NCI-H2196 (cell line): ENCODE results near the gene ABHD16A.

Experiments used
- DNase-seq: peaks from one replicate; lab custom pipeline; 2025; ENCODE audit not compliant: unreplicated experiment; lab: John Stamatoyannopoulos, UW

Gene ABHD16A

DNA sequence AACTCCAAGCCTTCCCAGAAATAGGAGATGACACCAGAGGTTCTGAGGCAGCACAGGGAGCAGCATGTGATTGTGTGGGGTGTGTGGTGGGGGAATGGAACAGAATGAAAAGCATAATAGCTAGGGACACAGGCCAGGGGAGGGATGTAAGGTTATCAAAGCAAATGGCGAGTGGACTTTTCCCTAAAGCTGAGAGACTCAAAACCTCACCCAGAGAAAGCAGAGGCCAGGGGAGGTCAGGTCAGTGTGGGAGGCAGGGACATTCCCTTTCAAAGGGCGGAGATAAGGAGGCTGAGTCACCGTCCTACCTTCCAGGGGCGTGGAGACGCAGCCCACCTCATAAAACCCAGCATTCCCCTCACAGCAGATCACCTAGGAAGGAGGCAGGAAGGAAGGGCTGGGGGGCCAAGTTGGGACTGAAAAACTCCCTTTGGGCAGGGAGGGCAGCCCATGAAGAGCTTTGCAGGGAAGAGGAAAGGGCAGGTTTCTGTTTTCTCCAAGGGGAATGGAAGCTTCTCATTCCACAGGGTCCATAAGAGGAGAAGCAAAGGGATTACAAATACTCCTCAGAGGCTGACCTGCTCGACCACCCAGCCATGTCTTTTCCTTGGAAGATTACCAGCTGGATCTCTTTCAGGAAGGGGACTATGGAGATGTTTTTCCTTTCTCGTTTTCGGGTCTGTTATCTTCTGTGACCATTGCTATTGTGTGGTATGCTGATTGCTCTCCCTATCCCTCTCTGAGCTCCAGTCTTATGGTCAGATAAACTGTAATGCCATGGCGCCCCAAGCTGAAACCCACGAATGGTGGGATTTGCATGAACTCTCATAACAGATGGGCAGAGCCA lies 12.7 kb downstream of the ABHD16A start:
- DNase-seq: no peak

DNA sequence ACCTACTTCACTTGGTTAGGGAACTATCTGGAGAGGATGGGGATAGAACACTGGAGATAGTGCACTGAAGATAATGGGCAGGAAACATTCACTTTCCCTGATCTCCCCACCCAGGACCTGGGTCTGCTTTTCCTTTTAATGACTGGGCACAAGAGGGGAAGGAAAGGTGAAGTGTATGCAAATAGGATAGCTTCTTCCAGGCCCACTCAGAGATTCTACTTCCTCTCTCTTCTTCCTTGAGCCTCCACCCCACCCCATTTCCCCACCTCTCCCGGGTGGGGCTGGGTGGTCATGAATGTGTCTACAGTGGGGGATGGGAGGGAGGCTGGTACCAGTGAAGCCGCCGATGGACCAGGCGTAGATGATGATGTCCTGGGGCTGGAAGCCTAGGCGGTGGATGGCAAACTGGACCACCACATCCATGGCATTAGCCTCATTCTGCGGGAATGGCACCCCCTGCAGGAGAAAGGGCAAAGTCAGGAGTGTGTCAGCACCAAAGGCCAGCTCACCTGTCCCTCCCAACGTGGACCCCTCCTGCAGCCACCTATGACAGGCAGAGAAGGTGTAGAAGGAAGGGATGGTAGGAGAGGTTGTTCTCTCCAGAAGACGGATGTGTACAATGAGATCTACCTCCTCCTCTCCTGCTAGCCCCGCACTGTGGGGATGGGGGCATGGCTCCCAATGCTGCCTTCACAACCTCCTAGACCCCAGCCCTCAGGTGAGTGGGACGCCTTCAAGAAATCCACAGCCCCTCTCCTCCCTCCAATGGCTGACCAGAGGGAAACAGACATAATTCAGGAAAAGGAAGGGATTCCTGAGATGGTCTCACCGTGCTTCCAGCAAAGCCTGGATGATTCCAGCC lies 13.6 kb downstream of the ABHD16A start:
- no peak for DNase-seq

DNA sequence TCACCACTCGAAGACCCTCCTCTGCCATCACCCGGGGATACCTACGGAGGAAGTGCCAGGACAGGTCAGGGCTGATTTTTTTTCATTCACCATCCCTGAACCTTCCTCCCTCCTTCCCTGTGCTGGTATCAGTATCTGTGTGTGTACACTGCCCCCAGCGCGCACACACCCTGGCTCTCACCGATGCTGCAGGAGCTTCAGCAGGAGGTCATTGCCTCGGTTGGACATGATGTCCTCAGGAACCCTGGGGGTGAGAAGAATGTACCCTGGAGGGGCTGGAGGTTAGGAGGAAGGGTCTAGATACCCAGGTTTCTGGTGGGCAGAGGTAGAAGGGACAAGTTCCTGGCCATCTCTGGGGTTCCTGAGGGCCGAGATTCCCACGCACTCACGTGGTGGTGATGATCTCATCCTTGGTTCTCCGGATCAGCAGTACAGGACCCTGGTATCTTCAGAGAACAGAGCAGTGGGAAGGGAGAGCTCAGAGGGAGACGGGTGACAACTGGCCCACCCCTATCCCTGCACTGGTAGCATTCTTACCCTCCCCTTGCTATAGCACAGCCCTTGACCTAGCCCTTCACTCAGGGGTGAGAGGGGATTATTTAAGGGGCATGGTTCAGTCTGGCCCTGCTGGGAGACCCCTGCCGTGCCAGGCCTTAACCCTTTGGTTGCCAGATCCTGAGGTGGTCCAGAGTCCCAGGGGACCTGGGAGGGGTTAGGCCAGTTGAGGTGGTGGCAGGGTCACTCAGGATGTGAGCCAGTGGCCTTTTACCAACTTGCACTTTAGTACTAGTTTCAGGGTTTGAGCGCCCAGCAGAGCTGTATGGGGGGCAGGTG lies 15.0 kb downstream of the ABHD16A start:
- DNase-seq: no peak

DNA sequence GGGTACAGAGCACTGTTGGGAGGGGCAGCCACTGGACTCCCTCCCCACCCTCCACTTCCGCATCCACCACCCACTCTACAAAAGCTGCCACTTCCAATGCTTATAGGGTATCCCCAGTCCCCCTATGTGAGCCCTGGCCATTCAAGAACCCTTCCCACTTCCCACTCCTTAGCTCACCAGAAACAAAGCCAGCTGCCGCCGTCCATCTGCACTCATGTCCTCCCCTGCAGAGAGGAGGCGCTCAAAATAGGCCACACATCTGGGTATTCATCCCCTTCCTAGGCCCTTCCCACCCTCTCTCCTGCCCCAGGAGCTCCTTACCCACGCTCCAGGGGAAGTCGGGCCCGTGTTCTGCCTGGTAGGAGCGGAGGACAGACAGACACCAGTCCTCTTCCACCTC lies 15.8 kb downstream of the ABHD16A start:
- no peak for DNase-seq

DNA sequence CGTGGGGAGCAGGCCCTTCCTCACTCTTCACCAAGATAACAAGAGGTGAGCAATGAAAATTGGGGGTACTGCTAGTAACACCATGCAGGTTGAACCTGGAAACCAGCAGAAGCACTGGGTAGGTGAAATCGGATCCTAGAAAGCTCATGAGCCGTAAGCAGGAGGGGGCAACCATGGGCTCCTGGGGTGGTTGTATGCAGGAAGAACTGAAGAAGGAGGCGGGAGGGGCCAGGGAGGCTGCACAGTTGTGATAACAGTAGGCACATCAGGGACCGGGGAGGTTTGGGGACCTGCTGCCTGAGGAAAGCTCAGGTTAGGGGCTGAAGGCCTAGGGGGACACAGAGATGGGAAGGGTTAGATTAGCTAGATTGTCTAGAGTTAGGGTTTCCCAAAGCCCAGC lies 16.6 kb downstream of the ABHD16A start:
- DNase-seq: no peak

DNA sequence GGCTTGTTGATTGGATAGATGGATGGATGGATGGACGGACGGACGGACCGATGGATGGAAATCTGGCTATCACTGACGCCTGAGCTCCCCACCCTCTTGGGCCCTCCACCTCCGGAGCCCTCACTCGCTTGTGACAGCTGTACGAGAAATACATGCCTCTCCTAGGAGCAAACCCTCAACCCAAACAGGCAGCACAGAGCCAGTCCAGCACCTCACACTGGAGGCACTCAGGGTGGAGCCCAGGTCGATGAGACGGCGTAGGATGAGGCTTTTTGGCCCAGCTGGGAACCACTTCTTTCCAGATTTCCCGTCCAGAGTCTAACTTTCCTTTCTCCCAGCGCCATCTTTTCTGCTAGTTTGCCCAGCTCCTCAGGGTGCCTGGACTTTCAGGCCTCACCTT lies 19.5 kb downstream of the ABHD16A start:
- no peak for DNase-seq

DNA sequence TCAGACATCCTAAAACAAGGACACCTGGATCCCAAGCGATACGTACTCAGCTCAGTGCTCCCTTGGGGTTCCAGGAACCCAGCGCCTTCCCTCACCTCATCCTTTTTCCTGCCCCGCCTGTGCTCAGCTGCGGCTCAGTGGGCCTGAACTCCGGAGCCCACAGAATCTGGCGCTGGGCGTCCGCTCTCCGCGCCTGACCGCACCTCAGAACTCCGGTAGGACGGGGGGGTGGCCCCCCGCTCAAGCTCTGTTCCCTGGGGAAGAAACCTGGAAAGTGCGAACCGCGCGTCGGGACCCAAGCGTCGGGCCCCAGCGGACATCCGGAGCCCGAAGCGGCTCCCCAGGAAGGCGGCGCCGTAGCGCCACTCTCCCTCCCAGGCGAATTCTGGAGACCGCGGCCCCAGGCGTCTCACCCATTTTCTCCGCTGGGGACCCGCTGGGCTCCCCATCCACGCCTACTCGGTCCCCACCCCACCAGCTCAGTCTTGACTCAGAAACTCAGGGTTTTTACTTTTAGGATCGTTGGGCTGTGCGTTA lies 21.9 kb downstream of the ABHD16A start:
- no peak for DNase-seq

DNA sequence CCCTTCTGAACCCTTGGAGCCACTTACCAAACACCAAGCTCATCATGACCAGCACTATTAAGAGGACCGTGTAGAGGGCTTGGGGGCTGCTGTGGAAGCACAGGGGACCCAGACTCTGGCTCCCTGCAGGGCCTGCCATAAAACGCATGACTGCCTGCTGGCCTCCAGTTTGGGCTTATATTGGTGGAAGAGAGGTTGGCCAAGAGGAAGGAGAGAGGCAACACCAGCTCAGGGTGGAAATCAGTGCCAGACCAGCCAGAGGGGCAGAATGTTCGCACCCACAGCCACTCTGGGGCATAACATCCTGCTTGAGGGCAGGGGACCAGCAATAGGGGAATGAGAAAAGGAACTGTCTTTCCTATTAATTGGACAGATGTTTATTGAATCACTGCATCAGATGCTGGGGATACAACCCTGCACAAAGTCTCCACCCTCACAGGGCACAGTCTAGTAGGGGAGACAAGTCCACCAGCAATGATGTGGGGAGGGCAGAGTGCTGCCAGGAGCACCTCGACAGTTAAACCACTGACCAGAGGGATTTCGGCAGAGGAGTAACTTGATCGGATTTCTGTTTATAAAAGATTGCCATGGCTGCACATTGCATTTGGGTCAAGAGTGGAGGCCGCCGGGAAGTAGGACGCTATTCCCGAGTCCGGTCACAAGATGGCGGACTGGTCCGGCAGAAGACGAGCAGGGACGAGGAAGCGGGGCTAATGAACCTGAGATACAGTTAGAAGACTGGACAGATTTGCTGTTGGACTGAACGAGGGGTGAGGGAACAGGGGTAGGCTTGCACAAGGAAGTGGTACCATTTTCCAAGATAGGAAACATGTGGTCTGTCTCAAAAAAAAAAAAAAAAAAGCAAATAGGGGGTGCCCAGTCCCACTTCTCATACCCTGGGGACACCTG lies 22.6 kb downstream of the ABHD16A start, which contains the start of gene LY6G5C:
LY6G5C (minus strand) TSS at position 842 of the 909 bp plus-strand sequence; CDS start at position 148, 694 bp downstream.
- DNase-seq: peak; percentile 87

DNA sequence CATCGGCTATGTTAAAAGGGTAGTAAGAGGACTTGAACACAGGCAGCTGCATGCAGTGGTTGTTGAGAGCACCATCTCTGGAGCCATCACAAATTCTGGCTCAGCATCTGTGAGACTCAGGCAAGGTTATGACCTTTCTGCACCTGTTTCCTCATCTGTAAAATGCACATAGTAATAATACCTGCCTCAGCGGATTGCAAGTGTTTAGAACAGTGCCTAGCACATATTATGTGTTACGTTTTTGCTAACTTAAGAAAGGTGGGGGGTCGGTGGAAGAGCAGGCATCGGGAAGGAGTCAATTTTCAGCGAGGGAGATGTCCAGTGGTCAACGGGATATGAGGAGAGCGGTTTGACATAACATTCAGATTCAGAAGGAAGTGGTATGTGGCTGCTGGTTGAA lies 25.2 kb downstream of the ABHD16A start:
- DNase-seq: no peak

DNA sequence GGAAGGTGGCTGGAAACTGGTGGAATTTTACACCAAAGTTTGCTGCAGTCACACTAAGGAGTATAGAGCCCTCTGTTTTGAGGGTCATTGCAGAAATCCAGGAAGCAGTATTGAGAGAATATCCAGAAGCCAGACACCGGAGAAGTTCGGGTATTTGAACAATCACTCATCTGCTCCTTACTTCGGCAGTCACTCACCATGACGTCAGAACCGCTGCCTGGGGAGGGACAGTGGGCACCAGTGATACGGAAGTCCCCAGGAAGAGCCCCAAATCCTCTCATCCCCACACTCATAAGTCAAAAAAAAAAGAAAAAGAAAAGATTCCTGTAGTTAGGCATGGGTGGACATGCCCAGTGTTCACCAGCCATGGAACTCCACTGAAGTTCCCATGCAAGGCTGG lies 26.2 kb downstream of the ABHD16A start:
- DNase-seq: no peak

DNA sequence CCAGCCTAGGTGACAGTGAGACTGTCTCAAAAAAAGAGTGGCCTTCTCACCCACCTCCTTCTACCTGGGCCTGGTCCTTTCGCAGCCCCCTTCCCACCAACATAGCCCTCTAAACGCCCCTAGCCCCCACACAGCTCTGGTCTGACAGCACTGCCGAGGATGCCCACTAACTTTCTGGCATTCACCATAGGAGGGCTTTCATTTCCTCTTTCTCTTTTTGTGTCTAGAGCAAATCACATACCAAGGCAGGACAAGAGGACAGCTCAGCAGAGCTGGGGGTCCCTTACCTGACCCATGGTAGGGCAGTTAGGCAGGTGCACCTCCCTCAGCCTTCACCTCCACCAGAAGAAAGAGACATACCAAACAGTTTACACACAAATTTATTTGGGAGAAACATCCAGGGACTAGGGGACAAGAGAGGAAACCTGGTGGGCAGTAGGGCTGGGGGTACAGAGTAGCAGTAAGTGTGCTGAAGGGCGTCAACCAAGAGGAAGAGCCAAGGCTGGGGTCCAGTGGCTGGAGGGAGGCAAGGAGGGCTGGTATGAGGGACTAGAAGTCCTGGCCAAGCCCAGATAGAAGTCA lies 26.7 kb downstream of the ABHD16A start:
- no peak for DNase-seq

DNA sequence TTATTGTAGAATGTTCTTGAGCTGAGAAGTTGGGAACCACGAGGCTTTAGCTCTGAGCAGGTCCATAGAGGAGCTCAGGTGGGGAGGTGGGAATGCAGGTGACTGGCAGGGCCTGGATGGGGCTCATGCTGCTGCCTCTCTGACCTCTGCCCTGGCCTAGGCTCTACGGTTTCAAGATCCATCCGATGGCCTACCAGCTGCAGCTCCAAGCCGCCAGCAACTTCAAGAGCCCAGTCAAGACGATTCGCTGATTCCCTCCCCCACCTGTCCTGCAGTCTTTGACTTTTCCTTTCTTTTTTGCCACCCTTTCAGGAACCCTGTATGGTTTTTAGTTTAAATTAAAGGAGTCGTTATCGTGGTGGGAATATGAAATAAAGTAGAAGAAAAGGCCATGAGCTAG lies 33.4 kb downstream of the ABHD16A start, which contains the start of gene LY6G5B:
LY6G5B (plus strand) TSS at position 301 of the 400 bp plus-strand sequence. CDS start 975 bp downstream, outside the sequence.
- DNase-seq: no peak

DNA sequence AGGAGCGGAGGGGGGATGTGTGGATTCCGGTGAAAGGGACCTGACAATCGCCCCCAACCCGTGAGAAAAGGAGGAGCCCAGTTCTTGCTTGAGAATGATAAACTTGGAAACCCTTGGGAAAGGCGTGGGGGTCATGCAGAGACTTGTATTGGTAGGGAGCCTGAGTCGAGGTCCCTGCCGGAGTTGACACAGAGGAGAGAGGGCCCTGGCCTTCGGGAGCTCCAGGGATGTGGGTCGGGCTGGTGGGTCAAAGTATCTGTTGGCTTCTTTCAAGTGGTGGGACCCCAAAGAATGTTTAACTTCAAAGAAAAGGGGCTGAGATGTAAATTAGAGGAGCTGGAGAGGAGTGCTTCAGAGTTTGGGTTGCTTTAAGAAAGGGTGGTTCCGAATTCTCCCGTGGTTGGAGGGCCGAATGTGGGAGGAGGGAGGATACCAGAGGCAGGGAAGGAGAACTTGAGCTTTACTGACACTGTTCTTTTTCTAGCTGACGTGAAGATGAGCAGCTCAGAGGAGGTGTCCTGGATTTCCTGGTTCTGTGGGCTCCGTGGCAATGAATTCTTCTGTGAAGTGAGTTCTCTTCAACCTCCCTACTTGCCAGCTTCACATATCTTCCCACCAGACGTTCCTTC lies 36.7 kb downstream of the ABHD16A start:
- no peak for DNase-seq

DNA sequence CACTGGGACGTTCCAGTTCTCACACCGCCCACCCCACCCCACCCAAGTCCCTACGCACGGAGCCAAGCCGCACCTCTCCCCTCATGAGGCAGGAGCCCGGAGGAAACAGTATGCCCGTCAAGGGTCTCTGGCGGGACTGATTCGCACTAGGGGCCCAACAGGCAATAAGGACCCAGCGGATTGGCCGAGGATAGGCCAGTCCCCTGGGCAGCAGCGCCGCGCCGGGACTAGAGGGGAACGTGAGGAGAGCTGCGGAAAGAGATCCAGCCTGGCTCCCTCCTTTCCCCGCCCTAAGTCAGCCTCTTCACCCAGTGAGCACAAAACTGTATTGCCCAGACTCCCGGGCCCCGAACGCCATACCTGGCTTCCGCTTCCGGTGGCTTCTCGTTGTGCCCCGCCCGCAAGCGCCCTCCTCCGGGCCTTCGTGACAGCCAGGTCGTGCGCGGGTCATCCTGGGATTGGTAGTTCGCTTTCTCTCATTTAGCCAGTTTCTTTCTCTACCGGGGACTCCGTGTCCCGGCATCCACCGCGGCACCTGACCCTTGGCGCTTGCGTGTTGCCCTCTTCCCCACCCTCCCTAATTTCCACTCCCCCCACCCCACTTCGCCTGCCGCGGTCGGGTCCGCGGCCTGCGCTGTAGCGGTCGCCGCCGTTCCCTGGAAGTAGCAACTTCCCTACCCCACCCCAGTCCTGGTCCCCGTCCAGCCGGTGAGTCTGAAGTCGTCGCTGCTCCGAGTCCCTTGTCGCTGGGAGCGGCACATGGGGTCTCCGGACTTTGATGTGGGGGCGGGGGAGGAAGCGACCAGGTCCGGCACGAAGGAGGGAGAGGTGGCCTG lies 37.4 kb downstream of the ABHD16A start, which contains the start of gene CSNK2B:
CSNK2B (plus strand) TSS at position 580 of the 836 bp plus-strand sequence. CDS start 752 bp downstream, outside the sequence.
- DNase-seq: peak; percentile 98

DNA sequence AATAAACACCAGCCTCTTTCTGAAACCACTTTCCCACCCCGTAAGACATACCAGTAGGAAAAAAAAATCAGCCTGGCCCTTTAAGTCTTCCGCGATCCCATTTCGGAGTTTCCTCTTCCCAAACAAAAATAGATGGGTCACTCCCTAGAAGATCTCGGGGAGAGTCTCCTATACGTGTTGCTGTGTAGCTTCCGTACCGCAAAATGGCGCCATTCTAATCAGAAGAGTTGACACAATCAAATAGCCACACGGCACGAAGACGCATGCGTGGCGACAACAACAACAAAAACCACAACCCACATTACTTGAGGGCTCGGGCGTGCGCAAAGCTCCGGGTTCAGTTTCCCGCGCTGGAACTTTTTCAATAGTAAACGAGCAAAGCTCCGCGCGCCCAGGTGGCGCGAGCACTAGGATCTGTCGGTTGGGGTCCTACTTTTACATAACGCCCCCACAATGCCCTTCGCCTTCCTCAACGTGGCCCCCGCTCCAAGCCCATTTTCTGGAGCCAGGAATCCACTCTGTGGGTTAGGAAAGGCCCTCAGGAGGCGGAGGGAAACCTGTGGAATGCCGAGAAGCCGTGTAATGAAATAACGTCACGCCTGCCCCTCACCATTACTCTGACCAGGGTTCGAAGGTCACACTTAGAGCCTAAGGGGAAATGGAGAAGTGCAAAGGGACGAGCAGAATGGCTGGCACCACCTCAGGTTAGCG lies 38.2 kb downstream of the ABHD16A start, which contains the start of gene GPANK1:
GPANK1 (minus strand) TSS at position 208 of the 711 bp plus-strand sequence. CDS start 519 bp downstream, outside the sequence.
- peak; percentile 94 for DNase-seq

DNA sequence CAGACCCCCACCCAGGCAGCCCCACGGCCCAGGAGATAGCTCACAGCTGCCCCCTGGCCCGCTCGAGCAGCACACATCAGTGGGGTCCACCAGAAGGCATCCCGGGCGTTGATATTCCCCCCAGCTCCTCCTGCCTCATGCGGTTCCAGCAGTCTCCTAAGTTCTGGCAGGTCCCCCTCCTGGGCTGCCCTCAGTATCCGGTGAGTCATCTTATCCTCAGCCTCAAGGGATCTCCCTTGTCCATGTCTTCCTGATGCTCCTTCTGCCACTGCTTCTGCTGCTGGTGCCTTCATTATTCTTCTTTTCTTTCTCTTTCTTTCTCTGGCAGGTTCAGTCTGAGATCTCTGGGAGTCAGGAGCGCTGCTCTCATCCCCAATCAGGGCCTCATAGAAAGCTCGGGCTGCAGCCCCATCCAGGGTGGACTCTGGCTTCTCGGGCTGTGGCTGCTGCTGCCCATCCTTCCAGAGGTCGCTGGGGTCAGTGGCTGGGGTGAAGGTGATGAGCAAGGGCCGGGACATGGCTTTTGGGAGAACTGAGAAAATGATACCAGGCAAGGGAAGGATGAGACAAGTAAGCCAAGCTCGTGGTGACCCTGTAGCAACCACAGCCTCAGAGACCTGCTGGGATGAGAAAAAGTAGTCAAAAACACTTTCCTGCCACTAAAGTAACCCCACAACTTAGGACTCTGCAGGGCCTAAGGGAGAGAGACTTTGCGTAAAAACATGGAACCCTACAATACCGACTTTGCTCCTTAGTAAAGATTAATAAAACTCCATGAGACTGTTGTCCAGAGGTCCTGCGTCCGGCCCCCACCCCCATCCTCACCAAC lies 38.9 kb downstream of the ABHD16A start:
- DNase-seq: no peak
